A549 (cell line): ENCODE measurements around the gene TKTL2. TPM values are rescaled to one million over a fixed set of nuclear protein-coding genes. Genes with fewer than 3 reads are reported as not detected.
"Not testable (repeated sequence)": the region's sequence is repeated elsewhere in the genome, so short reads cannot be mapped to it uniquely, and the experiment has no call there.

Source experiments
- ATAC-seq, 2 experiments: fragments of 200-7000 bp in 1 of 2; fragments of >200 bp in 1 of 2; cut with Nextera tagmentation in 1 of 2; cut with Tn5 transposase in 1 of 2; 3 replicates each; pipeline versions ENCODE4 v1.8.0 to v1.9.1; 2018 to 2020; ENCODE audit warnings: mild to moderate bottlenecking in 1 of 2, moderate library complexity in 1 of 2
- CTCF ChIA-PET: fragments of 300-600 bp; sonication (Branson Sonifier 250); formaldehyde crosslinking; extraction: SDS; loops from one replicate; lab custom pipeline; 2021; ENCODE audit warnings: antibody characterized with exemption, inconsistent platforms; lab: Yijun Ruan, JAX
- POLR2A ChIA-PET: fragments of 350-600 bp; formaldehyde crosslinking; extraction: SDS; loops from one replicate; lab custom pipeline; 2021; ENCODE audit warnings: antibody characterized with exemption, inconsistent platforms; lab: Yijun Ruan, JAX
- DNase-seq, 2 experiments: peaks; one replicate each; pipeline versions ENCODE4 v3.0.0 to v3.0.0-alpha.2; 2011 to 2016; ENCODE audit warnings: low read depth in 1 of 2, low spot score in 1 of 2
- FAIRE-seq: peaks from 2 replicates; lab custom pipeline; 2011; peaks lifted over from hg19 to GRCh38; lab: Jason Lieb, UNC
- H3K27ac ChIP-seq, 2 experiments: fragments of >200 bp; sonication (Bioruptor Twin); formaldehyde crosslinking; 3 replicates each; pipeline ENCODE4 v1.5.1; 2016 to 2017
- H3K4me1 ChIP-seq: fragments of >200 bp; sonication (Bioruptor Twin); formaldehyde crosslinking; 3 replicates; pipeline ENCODE4 v1.6.1; 2016
- H3K4me2 ChIP-seq: fragments of >200 bp; sonication (Bioruptor Twin); formaldehyde crosslinking; 3 replicates; pipeline ENCODE4 v1.6.1; 2016
- H3K4me3 ChIP-seq: fragments of >200 bp; sonication (Bioruptor Twin); formaldehyde crosslinking; 3 replicates; pipeline ENCODE4 v1.5.1; 2016
- H3K9me3 ChIP-seq: fragments of >200 bp; sonication (Bioruptor Twin); formaldehyde crosslinking; 3 replicates; pipeline ENCODE4 v1.6.1; 2016
- ATOH8 ChIP-seq: fragments of 250-450 bp; sonication (Bioruptor Pico); IDR thresholded peaks from 2 replicates; pipeline ENCODE4 v1.5.0; 2020; ENCODE audit warnings: low read depth, mild to moderate bottlenecking, moderate library complexity
- BHLHE40 ChIP-seq: IDR thresholded peaks from 2 replicates; pipeline ENCODE4 v1.6.1; 2012; ENCODE audit warnings: low read depth, low read length, inconsistent platforms
- CBX8 ChIP-seq: fragments of 200-600 bp; sonication (generic); IDR thresholded peaks from 2 replicates; pipeline ENCODE4 v1.6.1; 2016
- CHD4 ChIP-seq: fragments of 200-600 bp; sonication (generic); IDR thresholded peaks from 2 replicates; pipeline ENCODE4 v1.6.1; 2016; ENCODE audit warnings: antibody characterized with exemption, mild to moderate bottlenecking, borderline replicate concordance
- EHMT2 ChIP-seq: fragments of 200-600 bp; sonication (generic); IDR thresholded peaks from 2 replicates; pipeline ENCODE4 v1.6.1; 2016; ENCODE audit warnings: antibody characterized with exemption, low read depth, mild to moderate bottlenecking, moderate library complexity
- EP300 ChIP-seq, 2 experiments: fragments of >200 bp; sonication (Bioruptor Twin); formaldehyde crosslinking; IDR thresholded peaks; 2 replicates in 1 of 2; 3 replicates in 1 of 2; pipeline ENCODE4 v1.6.1; 2016 to 2017
- FOXS1 ChIP-seq: fragments of 250-450 bp; sonication (Bioruptor Pico); IDR thresholded peaks from 2 replicates; pipeline ENCODE4 v1.5.0; 2020; ENCODE audit warnings: mild to moderate bottlenecking, moderate library complexity
- GATA3 ChIP-seq: IDR thresholded peaks from 2 replicates; pipeline ENCODE4 v1.6.1; 2012; ENCODE audit warnings: borderline replicate concordance
- HES2 ChIP-seq: fragments of >200 bp; sonication (Bioruptor Twin); formaldehyde crosslinking; IDR thresholded peaks from 2 replicates; pipeline ENCODE4 v1.6.1; 2016
- HOXA7 ChIP-seq: fragments of 250-450 bp; sonication (Bioruptor Pico); IDR thresholded peaks from 2 replicates; pipeline ENCODE4 v1.5.0; 2020; ENCODE audit warnings: mild to moderate bottlenecking, moderate library complexity
- JUNB ChIP-seq: fragments of >200 bp; sonication (Bioruptor Twin); formaldehyde crosslinking; IDR thresholded peaks from 2 replicates; pipeline ENCODE4 v1.6.1; 2016
- MAFK ChIP-seq: fragments of 450-650 bp; IDR thresholded peaks from 2 replicates; pipeline ENCODE4 v1.6.1; 2014; ENCODE audit not compliant: partially characterized antibody
- NPAS2 ChIP-seq: fragments of 250-450 bp; sonication (Bioruptor Pico); IDR thresholded peaks from 2 replicates; pipeline ENCODE4 v1.8.0; 2022; ENCODE audit warnings: mild to moderate bottlenecking, moderate library complexity, borderline replicate concordance
- PHF8 ChIP-seq: fragments of 200-600 bp; sonication (generic); IDR thresholded peaks from 2 replicates; pipeline ENCODE4 v1.6.1; 2016; ENCODE audit warnings: low read depth, mild to moderate bottlenecking, antibody characterized with exemption, moderate library complexity, borderline replicate concordance
- RARB ChIP-seq: fragments of 250-450 bp; sonication (Bioruptor Pico); IDR thresholded peaks from 2 replicates; pipeline ENCODE4 v1.8.0; 2021; ENCODE audit warnings: mild to moderate bottlenecking, moderate library complexity
- REST ChIP-seq: fragments of 200-600 bp; sonication (generic); IDR thresholded peaks from 2 replicates; pipeline ENCODE4 v1.6.1; 2016; ENCODE audit warnings: antibody characterized with exemption, mild to moderate bottlenecking, moderate library complexity
- SMC3 ChIP-seq: fragments of >200 bp; sonication (Bioruptor Twin); formaldehyde crosslinking; IDR thresholded peaks from 3 replicates; pipeline ENCODE4 v1.6.1; 2018; ENCODE audit warnings: inconsistent platforms
- TP53 ChIP-seq: fragments of 250-450 bp; sonication (Bioruptor Pico); IDR thresholded peaks from 2 replicates; pipeline ENCODE4 v1.5.0; 2021; ENCODE audit warnings: mild to moderate bottlenecking, moderate library complexity
- USF2 ChIP-seq: fragments of 450-650 bp; IDR thresholded peaks from 2 replicates; pipeline ENCODE4 v1.6.1; 2014; ENCODE audit warnings: antibody characterized with exemption
- ZC3H11A ChIP-seq: fragments of 450-650 bp; IDR thresholded peaks from 2 replicates; pipeline ENCODE4 v1.6.1; 2014; ENCODE audit warnings: antibody characterized with exemption, mild to moderate bottlenecking
- ZFP36 ChIP-seq: fragments of 450-650 bp; IDR thresholded peaks from 2 replicates; pipeline ENCODE4 v1.6.1; 2014; ENCODE audit warnings: borderline replicate concordance; ENCODE audit not compliant: partially characterized antibody
- ZSCAN20 ChIP-seq: fragments of 250-450 bp; sonication (Bioruptor Pico); IDR thresholded peaks from 2 replicates; pipeline ENCODE4 v1.8.0; 2022; ENCODE audit warnings: mild to moderate bottlenecking, moderate library complexity
- WGBS: methylation state at CpG from one replicate; pipeline ENCODE4 v1.1.6; 2017; ENCODE audit errors: missing lambda C conversion rate; 5-methylcytosine and 5-hydroxymethylcytosine counted together
- polyA plus RNA-seq, 4 experiments: library from polyadenylated mRNA; depleted of rRNA in 3 of 4; stranded (reverse); fragments of >200 nt; fragmentation: RNase III in 1 of 4; extraction: RNeasy Plus Mini Kit Qiagen cat#74134 plus additional on column Dnase treatment in 1 of 4; gene quantifications; 2 replicates in 3 of 4; 3 replicates in 1 of 4; pipeline ENCODE4 v1.2.3, GENCODE V29; 2011 to 2017

The TKTL2 gene
- polyA plus RNA-seq, 2 of the 4 experiments (the other 2 are of a cell fraction) = not detected

- Histone ChIP-seq H3K4me1 (no peaks in the 10 kb centered on the region), H3K4me2 (no peak overlapping the region), H3K27ac (no peak overlapping the region), H3K4me3 (no peak overlapping the region), H3K9me3 (no peaks in the 10 kb centered on the region)
- DNase-seq = no peak
- 40% methylated on average over 6 of the region's 6 CpGs for WGBS
- ChIA-PET CTCF (no interaction called here), POLR2A (interaction anchor here (0.6 kb wide), 1 partner anchor 46 kb away, joined by 3 read pairs; no protein-coding TSS in a partner anchor)
- no peak for ATAC-seq
- FAIRE-seq = no peak
- TF ChIP-seq EHMT2 = no peak
- TF ChIP-seq GATA3 = no peak
- TF ChIP-seq USF2 = no peak
Measured at GRCh38 chr4:163448540-163449203, 24.9 kb downstream of the TKTL2 start.

- H3K27ac ChIP-seq = no peak overlapping the region
- FAIRE-seq (no peak), DNase-seq (no peak), ATAC-seq (no peak)
- no peaks in the 10 kb centered on the region for H3K4me1 ChIP-seq
- no peak overlapping the region for H3K4me3 ChIP-seq
- TF ChIP-seq ZFP36 = no peak
- TF ChIP-seq RARB (CRISPR knock-in tag) = no peak
- no peak for TF ChIP-seq FOXS1
- no peak for TF ChIP-seq CBX8
- no peak for TF ChIP-seq ZC3H11A
- TF ChIP-seq GATA3 = no peak
- TF ChIP-seq PHF8 = no peak
- TF ChIP-seq MAFK = no peak
- no peak for TF ChIP-seq SMC3
- TF ChIP-seq REST = no peak
- TF ChIP-seq HOXA7 (CRISPR knock-in tag) = no peak
- TF ChIP-seq HES2 = no peak
- TF ChIP-seq NPAS2 (CRISPR knock-in tag) = no peak
- no peak for TF ChIP-seq ZSCAN20 (CRISPR knock-in tag)
- no peak for TF ChIP-seq JUNB
- no peak for TF ChIP-seq BHLHE40
- TF ChIP-seq TP53 (CRISPR knock-in tag) = no peak
- no peak for TF ChIP-seq CHD4
- no peak for TF ChIP-seq ATOH8 (CRISPR knock-in tag)
- no peak for TF ChIP-seq EP300 (IDR thresholded peaks at IDR 0.05)
- CTCF ChIA-PET = no interaction called here
- H3K9me3 ChIP-seq = no peaks in the 10 kb centered on the region
- 78% methylated on average over 1 of the region's 1 CpG for whole genome bisulfite sequencing
- no peak overlapping the region for H3K4me2 ChIP-seq
- POLR2A ChIA-PET = no interaction called here
Measured at GRCh38 chr4:163447481-163447880, 26.1 kb downstream of the TKTL2 start.

- H3K4me2 ChIP-seq, H3K9me3 ChIP-seq, ATAC-seq, H3K27ac ChIP-seq, H3K4me1 ChIP-seq, CTCF ChIA-PET, H3K4me3 ChIP-seq, POLR2A ChIA-PET, FAIRE-seq, DNase-seq: not testable (repeated sequence)
- 70% methylated on average over 12 of the region's 12 CpGs for WGBS
Measured at GRCh38 chr4:163447023-163447422, 26.5 kb downstream of the TKTL2 start.
